Calu3 (cell line): ENCODE measurements around the gene ARHGAP5. TPM values are rescaled to one million over a fixed set of nuclear protein-coding genes. Genes with fewer than 3 reads are reported as not detected.

ENCODE experiments used
- BruUV-seq: library from RNA; stranded (reverse); fragments of 400-500 nt; replicated peaks from 2 replicates; lab custom pipeline; 2021; lab: Mats Ljungman, UMichigan
- CTCF ChIA-PET: fragments of 300-600 bp; sonication (Branson Sonifier 250); formaldehyde crosslinking; loops from one replicate; lab custom pipeline; 2022; ENCODE audit warnings: antibody characterized with exemption; lab: Charles Lee
- DNase-seq: peaks from one replicate; pipeline ENCODE4 v3.0.0; 2022
- H3K27ac Mint-ChIP-seq: one replicate; pipeline ENCODE4 v1.8.0; 2022; ENCODE audit warnings: mixed read lengths; ENCODE audit not compliant: unreplicated experiment
- H3K27me3 Mint-ChIP-seq: one replicate; pipeline ENCODE4 v1.8.0; 2022; ENCODE audit warnings: mixed read lengths; ENCODE audit not compliant: unreplicated experiment
- H3K36me3 Mint-ChIP-seq: one replicate; pipeline ENCODE4 v1.8.0; 2022; ENCODE audit warnings: mild to moderate bottlenecking, moderate library complexity, mixed read lengths; ENCODE audit not compliant: insufficient read depth, unreplicated experiment
- H3K4me1 Mint-ChIP-seq: one replicate; pipeline ENCODE4 v1.8.0; 2022; ENCODE audit warnings: mild to moderate bottlenecking, low read depth, mixed read lengths; ENCODE audit not compliant: unreplicated experiment
- H3K4me3 Mint-ChIP-seq: one replicate; pipeline ENCODE4 v1.8.0; 2022; ENCODE audit warnings: mild to moderate bottlenecking, low read depth, moderate library complexity, mixed read lengths; ENCODE audit not compliant: unreplicated experiment
- H3K9me3 Mint-ChIP-seq: one replicate; pipeline ENCODE4 v1.8.0; 2022; ENCODE audit warnings: low read depth, mixed read lengths; ENCODE audit not compliant: unreplicated experiment
- intact Hi-C: fragments of 100-400 bp; cut with micrococcal nuclease; formaldehyde crosslinking; loops from one replicate; pipeline ENCODE4 v1.10.0; 2022; ENCODE audit not compliant: unreplicated experiment
- total RNA-seq: library from RNA; stranded (reverse); gene quantifications from 2 replicates; pipeline ENCODE4 v1.2.3, GENCODE V29; 2022
- TF ChIP-seq, protein P1 (sequence below): fragments of 200-600 bp; IDR thresholded peaks from one replicate; pipeline ENCODE4 v1.8.0; 2022; ENCODE audit warnings: antibody characterized with exemption; ENCODE audit not compliant: unreplicated experiment

The ARHGAP5 gene
- total RNA-seq, 1 experiment from 2014 or later: 132 TPM

DNA sequence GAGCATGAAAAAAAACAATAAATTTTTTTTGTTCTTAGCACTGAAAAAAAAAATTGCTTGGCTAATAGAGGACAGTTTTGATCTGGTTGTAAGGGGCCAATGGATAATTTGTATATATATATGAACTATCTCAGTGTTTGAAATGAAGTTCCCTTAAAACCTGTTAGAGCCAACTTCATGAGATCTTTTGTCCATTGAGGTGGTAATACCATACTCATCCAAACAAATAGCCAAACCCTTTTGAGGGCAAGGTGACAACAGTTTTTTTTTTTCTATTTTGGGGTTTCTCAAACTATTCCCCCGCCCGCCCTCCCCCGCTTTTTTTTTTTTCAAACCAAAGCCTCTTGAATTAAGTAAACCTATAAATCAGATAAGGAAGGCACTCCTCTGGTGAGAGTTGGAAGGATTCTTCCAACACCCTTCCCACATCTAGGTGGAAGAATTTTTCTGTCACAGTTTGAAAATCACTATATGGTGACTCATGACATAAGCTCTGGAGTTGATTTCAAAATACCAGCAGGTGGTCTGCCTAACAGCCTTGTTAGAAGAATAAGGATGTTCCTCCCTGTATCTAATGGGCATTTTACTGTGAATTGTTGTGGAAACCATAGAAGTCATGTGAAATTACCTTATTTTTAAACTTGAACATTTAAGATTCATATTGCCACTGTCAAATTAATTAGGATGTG, 10.2 kb downstream of the ARHGAP5 start:
- Mint-ChIP-seq H3K27me3 (no peaks in the 10 kb centered on the region), H3K36me3 (peaks cover 15% of the 10 kb centered on the region), H3K4me1 (peaks cover 41% of the 10 kb centered on the region), H3K27ac (no peak overlapping the region), H3K9me3 (no peaks in the 10 kb centered on the region), H3K4me3 (no peak overlapping the region)
- CTCF ChIA-PET: interaction anchor here (0.6 kb wide), 2 partner anchors 75 to 166 kb away, joined by 3 to 4 read pairs; no protein-coding TSS in a partner anchor
- intact Hi-C loops: no loop called here
- DNase-seq: no peak
- BruUV-seq: no TSS peak
- TF ChIP-seq, protein P1, sequence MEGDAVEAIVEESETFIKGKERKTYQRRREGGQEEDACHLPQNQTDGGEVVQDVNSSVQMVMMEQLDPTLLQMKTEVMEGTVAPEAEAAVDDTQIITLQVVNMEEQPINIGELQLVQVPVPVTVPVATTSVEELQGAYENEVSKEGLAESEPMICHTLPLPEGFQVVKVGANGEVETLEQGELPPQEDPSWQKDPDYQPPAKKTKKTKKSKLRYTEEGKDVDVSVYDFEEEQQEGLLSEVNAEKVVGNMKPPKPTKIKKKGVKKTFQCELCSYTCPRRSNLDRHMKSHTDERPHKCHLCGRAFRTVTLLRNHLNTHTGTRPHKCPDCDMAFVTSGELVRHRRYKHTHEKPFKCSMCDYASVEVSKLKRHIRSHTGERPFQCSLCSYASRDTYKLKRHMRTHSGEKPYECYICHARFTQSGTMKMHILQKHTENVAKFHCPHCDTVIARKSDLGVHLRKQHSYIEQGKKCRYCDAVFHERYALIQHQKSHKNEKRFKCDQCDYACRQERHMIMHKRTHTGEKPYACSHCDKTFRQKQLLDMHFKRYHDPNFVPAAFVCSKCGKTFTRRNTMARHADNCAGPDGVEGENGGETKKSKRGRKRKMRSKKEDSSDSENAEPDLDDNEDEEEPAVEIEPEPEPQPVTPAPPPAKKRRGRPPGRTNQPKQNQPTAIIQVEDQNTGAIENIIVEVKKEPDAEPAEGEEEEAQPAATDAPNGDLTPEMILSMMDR: no peak

DNA sequence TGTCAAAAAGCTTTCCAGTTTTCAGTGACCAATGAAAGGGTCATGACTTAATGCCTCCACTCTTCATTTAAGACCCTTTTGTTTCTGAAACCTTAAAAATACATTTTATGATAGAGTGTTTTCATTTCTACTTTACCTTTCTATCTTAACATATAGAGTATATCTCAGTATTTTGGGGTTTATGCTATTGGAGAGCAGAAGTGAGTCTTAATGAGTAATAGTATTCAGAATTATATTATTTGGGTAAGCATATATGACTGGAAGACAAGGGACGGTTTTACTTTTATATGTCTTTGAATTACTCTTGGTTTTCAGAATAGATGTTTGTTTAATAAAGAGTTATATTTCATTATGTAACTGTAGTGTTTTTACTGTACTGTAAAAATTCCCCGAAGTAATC, 10.8 kb downstream of the ARHGAP5 start:
- CTCF ChIA-PET: interaction anchor here (0.6 kb wide), 1 partner anchor 74 kb away, joined by 3 read pairs; no protein-coding TSS in a partner anchor
- no peak for DNase-seq
- Mint-ChIP-seq H3K36me3 (peaks cover 15% of the 10 kb centered on the region), H3K27ac (no peak overlapping the region), H3K4me3 (no peak overlapping the region), H3K4me1 (peaks cover 35% of the 10 kb centered on the region), H3K9me3 (no peaks in the 10 kb centered on the region), H3K27me3 (no peaks in the 10 kb centered on the region)
- TF ChIP-seq, protein P1: no peak
- BruUV-seq: no TSS peak
- intact Hi-C loops: no loop called here

DNA sequence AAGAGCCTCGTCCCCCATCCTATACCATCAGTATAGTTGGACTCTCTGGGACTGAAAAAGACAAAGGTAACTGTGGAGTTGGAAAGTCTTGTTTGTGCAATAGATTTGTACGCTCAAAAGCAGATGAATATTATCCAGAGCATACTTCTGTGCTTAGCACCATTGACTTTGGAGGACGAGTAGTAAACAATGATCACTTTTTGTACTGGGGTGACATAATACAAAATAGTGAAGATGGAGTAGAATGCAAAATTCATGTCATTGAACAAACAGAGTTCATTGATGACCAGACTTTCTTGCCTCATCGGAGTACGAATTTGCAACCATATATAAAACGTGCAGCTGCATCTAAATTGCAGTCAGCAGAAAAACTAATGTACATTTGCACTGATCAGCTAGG, 13.6 kb downstream of the ARHGAP5 start:
- no peak for DNase-seq
- H3K4me3 Mint-ChIP-seq: no peak overlapping the region
- H3K4me1 Mint-ChIP-seq: peaks cover 20% of the 10 kb centered on the region
- TF ChIP-seq, protein P1: no peak
- intact Hi-C loops: no loop called here
- peaks cover 33% of the 10 kb centered on the region for H3K36me3 Mint-ChIP-seq
- CTCF ChIA-PET: no interaction called here
- no peaks in the 10 kb centered on the region for H3K9me3 Mint-ChIP-seq
- H3K27me3 Mint-ChIP-seq: no peaks in the 10 kb centered on the region
- H3K27ac Mint-ChIP-seq: no peak overlapping the region
- BruUV-seq: no TSS peak

DNA sequence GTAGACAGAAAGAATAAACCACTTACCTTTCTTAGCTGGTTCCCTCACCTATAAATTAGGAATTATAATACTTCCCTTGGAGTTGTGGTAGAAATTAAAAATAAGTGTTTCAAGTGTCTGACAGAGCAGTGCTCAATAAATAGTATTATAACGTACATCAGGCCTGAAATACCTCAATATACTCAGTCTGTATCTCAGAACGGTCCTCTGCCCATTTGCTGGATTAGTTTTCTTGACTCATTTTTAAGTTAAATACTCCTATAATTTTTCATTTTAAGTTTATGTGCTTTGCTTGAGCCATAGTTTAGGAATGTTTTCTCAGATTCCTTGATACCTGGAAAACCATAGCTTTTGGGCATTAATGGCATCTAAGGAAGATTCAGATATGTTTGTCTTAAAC, 22.4 kb downstream of the ARHGAP5 start:
- H3K27ac Mint-ChIP-seq: no peak overlapping the region
- no peaks in the 10 kb centered on the region for H3K27me3 Mint-ChIP-seq
- H3K4me3 Mint-ChIP-seq: no peak overlapping the region
- peaks cover 18% of the 10 kb centered on the region for H3K4me1 Mint-ChIP-seq
- DNase-seq: no peak
- H3K9me3 Mint-ChIP-seq: no peaks in the 10 kb centered on the region
- intact Hi-C loops: no loop called here
- no TSS peak for BruUV-seq
- peaks cover 50% of the 10 kb centered on the region for H3K36me3 Mint-ChIP-seq
- TF ChIP-seq, protein P1: no peak
- CTCF ChIA-PET: no interaction called here
